K562 (cell line): ENCODE data around the gene GNPTAB. TPM values are rescaled to one million over a fixed set of nuclear protein-coding genes. Genes with fewer than 3 reads are reported as not detected.

Source experiments
- ATAC-seq: fragments of 200-7000 bp; cut with Tn5 transposase; 3 replicates; pipeline ENCODE4 v1.9.1; 2020; ENCODE audit warnings: moderate library complexity
- BruUV-seq: library from RNA; stranded (reverse); fragments of 400-500 nt; replicated peaks from 2 replicates; lab custom pipeline; 2021; lab: Mats Ljungman, UMichigan
- CTCF ChIA-PET: fragments of 300-600 bp; formaldehyde crosslinking; extraction: SDS; loops from one replicate; lab custom pipeline; 2021; ENCODE audit warnings: low intra/inter-chr PET ratio; lab: Yijun Ruan, JAX
- POLR2A ChIA-PET: fragments of 300-600, 350-650 bp; sonication (Branson Sonifier 250); formaldehyde crosslinking; extraction: SDS; loops from one replicate; lab custom pipeline; 2021; ENCODE audit warnings: antibody characterized with exemption, inconsistent platforms; lab: Yijun Ruan, JAX
- DNase-seq, 4 experiments: peaks; one replicate each; pipeline versions ENCODE4 v3.0.0 to v3.0.0-alpha.2; 2011 to 2018; ENCODE audit warnings: low spot score in 3 of 4, mixed read lengths in 3 of 4; ENCODE audit errors: extremely low read depth in 1 of 4
- FAIRE-seq: peaks from 2 replicates; lab custom pipeline; 2011; peaks lifted over from hg19 to GRCh38; lab: Jason Lieb, UNC
- H2AFZ ChIP-seq: 2 replicates; pipeline ENCODE4 v1.6.0; 2011; ENCODE audit warnings: low read depth, low read length, control low read depth, inconsistent platforms
- H3K27ac ChIP-seq: fragments of 200-600 bp; 3 replicates; pipeline ENCODE4 v1.8.0; 2011; ENCODE audit warnings: low read depth, mild to moderate bottlenecking, control low read depth, inconsistent platforms, low read length, moderate library complexity, mixed read lengths; ENCODE audit errors: extremely low read depth
- H3K27me3 ChIP-seq, 2 experiments: fragments of 300-600 bp in 1 of 2; 2 replicates in 1 of 2; 3 replicates in 1 of 2; pipeline versions ENCODE4 v1.6.0 to v1.8.0; 2011; ENCODE audit warnings: inconsistent platforms in 2 of 2, low read length in 2 of 2, mild to moderate bottlenecking in 1 of 2, mixed read lengths in 1 of 2, moderate library complexity in 1 of 2; ENCODE audit not compliant: control insufficient read depth in 2 of 2, insufficient read depth in 2 of 2
- H3K36me3 ChIP-seq: fragments of 300-600 bp; 3 replicates; pipeline ENCODE4 v1.8.0; 2011; ENCODE audit warnings: mild to moderate bottlenecking, low read length, inconsistent platforms; ENCODE audit not compliant: control insufficient read depth, insufficient read depth
- H3K4me1 ChIP-seq, 2 experiments: fragments of 200-600 bp in 1 of 2; replicated peaks in 1 of 2; 2 replicates in 1 of 2; 3 replicates in 1 of 2; pipeline versions ENCODE4 v1.5.1 to v1.8.0; 2011; ENCODE audit warnings: inconsistent platforms in 2 of 2, low read length in 2 of 2, mild to moderate bottlenecking in 1 of 2, mixed read lengths in 1 of 2, moderate library complexity in 1 of 2; ENCODE audit not compliant: control insufficient read depth in 2 of 2, insufficient read depth in 2 of 2
- H3K4me2 ChIP-seq: 2 replicates; pipeline ENCODE4 v1.6.1; 2011; ENCODE audit warnings: low read length, control low read depth, inconsistent platforms, mixed read lengths; ENCODE audit not compliant: insufficient read depth
- H3K4me3 ChIP-seq: fragments of 200-600 bp; sonication (generic), shearing (Covaris generic); 2 replicates; pipeline ENCODE4 v1.5.1; 2016; ENCODE audit warnings: control low read depth, inconsistent platforms
- H3K79me2 ChIP-seq: fragments of 200-600 bp; 3 replicates; pipeline ENCODE4 v1.8.0; 2011; ENCODE audit warnings: low read length, inconsistent platforms; ENCODE audit not compliant: control insufficient read depth, insufficient read depth
- H3K9ac ChIP-seq, 2 experiments: 2 replicates each; pipeline versions ENCODE4 v1.6.0 to v1.6.1; 2011; ENCODE audit warnings: low read depth in 2 of 2, low read length in 2 of 2, control low read depth in 1 of 2, inconsistent platforms in 1 of 2, mild to moderate bottlenecking in 1 of 2, mixed read lengths in 1 of 2; ENCODE audit not compliant: insufficient read depth in 1 of 2
- H3K9me1 ChIP-seq: one replicate; pipeline ENCODE4 v1.6.0; 2011; ENCODE audit warnings: inconsistent platforms, mild to moderate bottlenecking, low read length, moderate library complexity; ENCODE audit not compliant: control insufficient read depth, insufficient read depth
- H3K9me3 ChIP-seq: replicated peaks from 2 replicates; pipeline ENCODE4 v1.5.1; 2011; ENCODE audit warnings: low read depth, low read length, inconsistent platforms; ENCODE audit not compliant: control insufficient read depth, insufficient read depth
- H4K20me1 ChIP-seq: replicated peaks from 2 replicates; pipeline ENCODE4 v1.6.1; 2011; ENCODE audit warnings: low read length, inconsistent platforms, mixed read lengths; ENCODE audit not compliant: control insufficient read depth, insufficient read depth
- CTBP1 ChIP-seq: fragments of 450-650 bp; IDR thresholded peaks from 2 replicates; pipeline ENCODE4 v1.6.1; 2016; ENCODE audit warnings: borderline replicate concordance
- FUS ChIP-seq: fragments of 200-400 bp; formaldehyde crosslinking; optimal IDR thresholded peaks from 2 replicates; pipeline ENCODE3; 2017; ENCODE audit warnings: low read depth, low read length
- KDM1A ChIP-seq, 2 experiments: fragments of 450-650 bp; IDR thresholded peaks; 2 replicates each; pipeline ENCODE4 v1.6.1; 2016; ENCODE audit warnings: mild to moderate bottlenecking in 2 of 2
- POU5F1 ChIP-seq: fragments of 150-350 bp; IDR thresholded peaks from 2 replicates; pipeline ENCODE4 v1.6.1; 2014; ENCODE audit warnings: borderline replicate concordance, low read length, low read depth, mild to moderate bottlenecking; ENCODE audit not compliant: partially characterized antibody
- PTTG1 ChIP-seq: fragments of 450-650 bp; IDR thresholded peaks from 2 replicates; pipeline ENCODE4 v1.6.1; 2016; ENCODE audit warnings: low read depth, mild to moderate bottlenecking, missing genetic modification characterization, missing compliant biosample characterization
- RAD51 ChIP-seq: fragments of 450-650 bp; IDR thresholded peaks from 2 replicates; pipeline ENCODE4 v1.7.1; 2016; ENCODE audit warnings: low read depth, mild to moderate bottlenecking, borderline replicate concordance
- SNRNP70 ChIP-seq: fragments of 200-400 bp; formaldehyde crosslinking; optimal IDR thresholded peaks from 2 replicates; pipeline ENCODE3; 2017; ENCODE audit warnings: low read depth, low read length
- SP2 ChIP-seq: IDR thresholded peaks from 2 replicates; pipeline ENCODE4 v1.6.1; 2011; ENCODE audit warnings: mild to moderate bottlenecking, low read depth, low read length, moderate library complexity; ENCODE audit not compliant: poor library complexity, severe bottlenecking; ENCODE audit errors: extremely low read depth
- SRSF7 ChIP-seq: fragments of 200-400 bp; formaldehyde crosslinking; optimal IDR thresholded peaks from 2 replicates; pipeline ENCODE3; 2017; ENCODE audit warnings: mild to moderate bottlenecking, low read depth, low read length
- TEAD2 ChIP-seq: fragments of 450-650 bp; IDR thresholded peaks from 2 replicates; pipeline ENCODE4 v1.6.1; 2016; ENCODE audit warnings: missing genetic modification characterization, control low read depth, missing compliant biosample characterization
- ZBED1 ChIP-seq: IDR thresholded peaks from 2 replicates; pipeline ENCODE4 v1.6.1; 2014
- ZNF133 ChIP-seq: fragments of 250-450 bp; sonication (Bioruptor Pico); IDR thresholded peaks from 2 replicates; pipeline ENCODE4 v1.4.0; 2020; ENCODE audit warnings: mild to moderate bottlenecking
- ZNF146 ChIP-seq: IDR thresholded peaks from one replicate; pipeline ENCODE4 v1.6.1; 2018; ENCODE audit warnings: missing compliant biosample characterization; ENCODE audit not compliant: unreplicated experiment
- WGBS: fragments of 100-300 bp; shearing (Covaris generic); methylation state at CpG from one replicate; pipeline ENCODE4 v1.1.6; 2016; ENCODE audit warnings: low coverage, mixed read lengths; ENCODE audit not compliant: insufficient coverage; ENCODE audit errors: missing lambda C conversion rate; 5-methylcytosine and 5-hydroxymethylcytosine counted together
- in situ Hi-C: fragments of 300-500 bp; cut with MboI; formaldehyde crosslinking; loops from 4 replicates; pipeline ENCODE4 v1.15.0; 2018; ENCODE audit warnings: inconsistent platforms, mixed read lengths
- intact Hi-C: fragments of 100-400 bp; cut with micrococcal nuclease; formaldehyde crosslinking; loops from 2 replicates; pipeline ENCODE4 v1.14.2; 2022
- polyA plus RNA-seq, 8 experiments: library from polyadenylated mRNA; depleted of rRNA in 4 of 8; stranded (reverse) in 5 of 8; unstranded in 3 of 8; fragments of >200 nt; fragmentation: Nextera tagmentation in 2 of 8; fragmentation: Illumina TruSeq in 1 of 8; extraction: Ambion mirVana in 2 of 8; extraction: Trizol in 1 of 8; gene quantifications; 2 replicates each; pipeline versions ENCODE4 v1.2.1 to v1.2.3, GENCODE V29; 2011 to 2014; ENCODE audit warnings: inconsistent platforms in 1 of 8, missing spikeins in 1 of 8
- total RNA-seq, 7 experiments: library from RNA; depleted of rRNA in 6 of 7; stranded (reverse); fragments of >200 nt in 6 of 7; fragmentation: Illumina TruSeq in 2 of 7; extraction: Trizol in 2 of 7; gene quantifications; 2 replicates each; pipeline versions ENCODE4 v1.2.1 to v1.2.3, GENCODE V29; 2011 to 2021; ENCODE audit warnings: low replicate concordance in 1 of 7
- TF ChIP-seq, protein P1 (sequence below): sonication (generic); formaldehyde crosslinking; IDR thresholded peaks from 2 replicates; pipeline ENCODE4 v1.9.0; 2022; ENCODE audit warnings: mild to moderate bottlenecking, missing genetic modification reagents
- TF ChIP-seq, protein P2 (sequence below): fragments of 250-450 bp; sonication (Bioruptor Pico); IDR thresholded peaks from 2 replicates; pipeline ENCODE4 v1.5.0; 2021; ENCODE audit warnings: mild to moderate bottlenecking, moderate library complexity
- TF ChIP-seq, protein P3 (sequence below), 2 experiments: fragments of 450-650 bp in 1 of 2; sonication (generic) in 1 of 2; formaldehyde crosslinking; conservative IDR thresholded peaks; 2 replicates each; pipeline versions ENCODE4 v1.4.0 to v1.8.1; 2020 to 2022; ENCODE audit warnings: mild to moderate bottlenecking in 1 of 2, missing genetic modification reagents in 1 of 2

Gene GNPTAB
- total and polyA plus RNA-seq, 9 of the 15 experiments (the other 6 are each of a cell fraction or from before 2014, with no cell fraction given) = 5.9 to 23.2 (median 19.3) TPM

DNA sequence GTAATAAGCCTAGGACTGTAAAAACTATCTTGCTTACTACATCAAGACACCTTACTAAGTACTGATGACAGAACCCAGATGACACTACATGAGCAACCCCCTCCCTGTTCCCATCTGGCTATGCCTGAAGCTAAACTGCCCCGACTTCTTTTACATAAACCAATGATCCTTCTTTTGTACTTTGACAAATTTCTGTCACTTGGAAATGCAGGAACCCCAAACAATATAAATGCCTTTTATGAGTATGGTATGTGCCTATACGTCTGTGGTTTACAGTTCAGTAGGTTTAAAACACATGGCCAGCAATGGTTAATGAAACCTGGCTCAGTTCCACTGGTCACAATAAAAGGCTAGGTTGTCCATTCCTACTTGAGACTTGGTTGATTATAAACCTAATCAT lies 97.6 kb downstream of the GNPTAB start:
- Histone ChIP-seq H3K27ac (no peak overlapping the region), H3K27me3 (no peaks in the 10 kb centered on the region), H2AFZ (no peak overlapping the region), H3K9me1 (no peaks in the 10 kb centered on the region), H3K79me2 (no peaks in the 10 kb centered on the region), H3K36me3 (peaks cover 81% of the 10 kb centered on the region), H3K4me2 (no peak overlapping the region), H3K4me3 (no peak overlapping the region), H3K4me1 (no peaks in the 10 kb centered on the region), H3K9me3 (no peaks in the 10 kb centered on the region), H4K20me1 (no peaks in the 10 kb centered on the region), H3K9ac (no peak overlapping the region)
- POLR2A ChIA-PET = interaction anchor here (1.1 kb wide), 1 partner anchor 14 kb away, joined by 3 read pairs; no protein-coding TSS in a partner anchor
- DNase-seq = no peak
- WGBS = 97% methylated on average over 2 of the region's 2 CpGs
- intact Hi-C loops (no loop called here), in situ Hi-C loops (no loop called here)
- CTCF ChIA-PET = no interaction called here
- TF ChIP-seq, protein P1, sequence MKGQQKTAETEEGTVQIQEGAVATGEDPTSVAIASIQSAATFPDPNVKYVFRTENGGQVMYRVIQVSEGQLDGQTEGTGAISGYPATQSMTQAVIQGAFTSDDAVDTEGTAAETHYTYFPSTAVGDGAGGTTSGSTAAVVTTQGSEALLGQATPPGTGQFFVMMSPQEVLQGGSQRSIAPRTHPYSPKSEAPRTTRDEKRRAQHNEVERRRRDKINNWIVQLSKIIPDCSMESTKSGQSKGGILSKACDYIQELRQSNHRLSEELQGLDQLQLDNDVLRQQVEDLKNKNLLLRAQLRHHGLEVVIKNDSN = no peak
- TF ChIP-seq ZNF146 (CRISPR knock-in tag) (no peak), CTBP1 (no peak), TEAD2 (tag) (no peak), SP2 (no peak), SRSF7 (no peak), PTTG1 (tag) (no peak), RAD51 (no peak), POU5F1 (no peak), KDM1A (IDR thresholded peaks at IDR 0.05) (no peak), FUS (no peak), ZBED1 (no peak), SNRNP70 (no peak), ZNF133 (CRISPR knock-in tag) (no peak)
- TF ChIP-seq, protein P2, sequence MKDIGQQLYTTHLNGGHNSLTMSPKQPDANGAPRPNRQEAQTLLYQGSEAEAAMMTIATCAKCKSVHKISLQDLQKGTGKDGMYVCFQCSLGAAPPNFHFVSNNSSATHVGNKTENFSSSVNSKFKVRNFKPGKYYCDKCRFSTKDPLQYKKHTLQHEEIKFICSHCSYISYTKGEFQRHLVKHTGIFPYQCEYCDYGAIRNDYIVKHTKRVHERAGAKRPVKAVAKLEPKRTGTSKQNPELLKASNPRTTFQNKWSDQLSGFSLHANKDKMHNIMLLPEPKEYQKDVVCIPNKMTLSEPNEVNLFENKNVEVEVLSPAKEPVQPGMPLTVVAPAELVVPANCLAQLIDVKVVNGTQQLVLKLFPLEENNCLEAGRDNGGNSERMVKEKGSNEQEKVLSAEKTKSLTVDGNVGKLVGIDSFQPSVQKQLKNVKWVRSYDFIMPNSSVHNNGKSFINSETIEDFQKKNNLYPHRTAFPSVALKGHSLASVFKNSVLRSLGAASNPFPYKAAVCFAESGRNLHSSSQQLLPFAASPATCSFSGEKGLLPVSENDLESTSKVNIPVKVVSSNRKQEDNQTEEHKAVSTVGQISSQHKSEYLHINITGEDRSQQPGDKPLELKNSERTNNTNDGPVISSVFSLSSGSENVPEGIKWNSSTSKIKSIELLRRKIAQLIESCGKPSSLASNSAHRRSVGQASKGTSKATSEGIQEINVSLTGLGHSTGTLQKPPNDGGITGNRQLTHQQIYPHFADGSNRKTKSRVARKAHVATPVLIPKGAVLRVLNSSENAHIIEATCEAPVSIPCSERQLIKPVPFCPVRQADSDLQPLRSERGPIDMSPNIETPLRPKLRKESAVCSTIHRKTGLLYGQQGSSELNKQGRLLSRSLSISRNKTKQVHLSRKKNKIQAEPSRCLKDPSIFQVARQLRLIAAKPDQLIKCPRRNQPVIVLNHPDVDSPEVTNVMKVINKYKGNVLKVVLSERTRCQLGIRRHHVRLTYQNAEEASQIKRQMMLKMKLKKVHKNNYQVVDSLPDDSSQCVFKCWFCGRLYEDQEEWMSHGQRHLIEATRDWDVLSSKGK = no peak
- TF ChIP-seq, protein P3, sequence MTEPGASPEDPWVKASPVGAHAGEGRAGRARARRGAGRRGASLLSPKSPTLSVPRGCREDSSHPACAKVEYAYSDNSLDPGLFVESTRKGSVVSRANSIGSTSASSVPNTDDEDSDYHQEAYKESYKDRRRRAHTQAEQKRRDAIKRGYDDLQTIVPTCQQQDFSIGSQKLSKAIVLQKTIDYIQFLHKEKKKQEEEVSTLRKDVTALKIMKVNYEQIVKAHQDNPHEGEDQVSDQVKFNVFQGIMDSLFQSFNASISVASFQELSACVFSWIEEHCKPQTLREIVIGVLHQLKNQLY (CRISPR knock-in tag; conservative IDR thresholded peaks at IDR 0.05) = no peak
- no peak for ATAC-seq
- BruUV-seq = no TSS peak
- no peak for FAIRE-seq
